ENCODE data around the gene AMOTL1.
A peak's percentile ranks its signal among the peaks of the same experiment; 100 is the strongest.
"Not testable (repeated sequence)": the region's sequence is repeated elsewhere in the genome, so short reads cannot be mapped to it uniquely, and the experiment has no call there.

The AMOTL1 gene

GRCh38 chr11:94885581-94885980 is 117.4 kb downstream of the AMOTL1 start:
- DNase-seq (ENCODE audit: insufficient read length, low spot score) (no peak), FAIRE-seq (no peak)
- TF ChIP-seq TAF1 (IDR thresholded peaks at IDR 0.05; ENCODE audit: low read depth, low read length), result no peak
- no peak for TF ChIP-seq PAX5 (IDR thresholded peaks at IDR 0.05; ENCODE audit: insufficient read depth, low read length, severe bottlenecking)

- DNase-seq (ENCODE audit: insufficient read length, low spot score) (no peak), FAIRE-seq (no peak)
- TF ChIP-seq PAX5 (IDR thresholded peaks at IDR 0.05; ENCODE audit: insufficient read depth, low read length, severe bottlenecking) (no peak), POLR2AphosphoS5 (IDR thresholded peaks at IDR 0.05; ENCODE audit: low read depth, low read length) (no peak), POLR2A (IDR thresholded peaks at IDR 0.05; ENCODE audit: low read depth, low read length) (no peak), TAF1 (IDR thresholded peaks at IDR 0.05; ENCODE audit: low read depth, low read length) (no peak), POU2F2 (IDR thresholded peaks at IDR 0.05; ENCODE audit: low read depth, low read length) (no peak), SPI1 (IDR thresholded peaks at IDR 0.05; ENCODE audit: low read depth, low read length) (no peak)
These were observed 120.0 kb downstream of the AMOTL1 start for GRCh38 chr11:94888204-94888603.

GRCh38 chr11:94895451-94895850 is 127.3 kb downstream of the AMOTL1 start:
- DNase-seq (ENCODE audit: insufficient read length, low spot score), result no peak
- no peak for FAIRE-seq

GRCh38 chr11:94895971-94896370 is 127.8 kb downstream of the AMOTL1 start:
- TF ChIP-seq POU2F2 (IDR thresholded peaks at IDR 0.05; ENCODE audit: low read depth, low read length), result no peak
- no peak for FAIRE-seq
- DNase-seq (ENCODE audit: insufficient read length, low spot score), result no peak

More at GRCh38 chr11:94895451-94895850, 127.3 kb downstream of the AMOTL1 start:
- no peak for TF ChIP-seq SPI1 (IDR thresholded peaks at IDR 0.05; ENCODE audit: low read depth, low read length)
- no peak for TF ChIP-seq POLR2AphosphoS5 (IDR thresholded peaks at IDR 0.05; ENCODE audit: low read depth, low read length)
- no peak for TF ChIP-seq POLR2A (IDR thresholded peaks at IDR 0.05; ENCODE audit: low read depth, low read length)
- TF ChIP-seq POU2F2 (IDR thresholded peaks at IDR 0.05; ENCODE audit: low read depth, low read length), result no peak
- no peak for TF ChIP-seq TAF1 (IDR thresholded peaks at IDR 0.05; ENCODE audit: low read depth, low read length)
- TF ChIP-seq PAX5 (IDR thresholded peaks at IDR 0.05; ENCODE audit: insufficient read depth, low read length, severe bottlenecking), result no peak

GRCh38 chr11:94897330-94897768 is 129.2 kb downstream of the AMOTL1 start:
- FAIRE-seq (peak; percentile 74), DNase-seq (ENCODE audit: insufficient read length, low spot score) (no peak)
- TF ChIP-seq POLR2AphosphoS5 (IDR thresholded peaks at IDR 0.05; ENCODE audit: low read depth, low read length) (no peak), POLR2A (IDR thresholded peaks at IDR 0.05; ENCODE audit: low read depth, low read length) (no peak), TAF1 (IDR thresholded peaks at IDR 0.05; ENCODE audit: low read depth, low read length) (no peak), PAX5 (IDR thresholded peaks at IDR 0.05; ENCODE audit: insufficient read depth, low read length, severe bottlenecking) (no peak), SPI1 (IDR thresholded peaks at IDR 0.05; ENCODE audit: low read depth, low read length) (no peak), POU2F2 (IDR thresholded peaks at IDR 0.05; ENCODE audit: low read depth, low read length) (no peak)

- TF ChIP-seq POLR2AphosphoS5 (IDR thresholded peaks at IDR 0.05; ENCODE audit: low read depth, low read length) (no peak), POU2F2 (IDR thresholded peaks at IDR 0.05; ENCODE audit: low read depth, low read length) (no peak), POLR2A (IDR thresholded peaks at IDR 0.05; ENCODE audit: low read depth, low read length) (no peak), PAX5 (IDR thresholded peaks at IDR 0.05; ENCODE audit: insufficient read depth, low read length, severe bottlenecking) (no peak), TAF1 (IDR thresholded peaks at IDR 0.05; ENCODE audit: low read depth, low read length) (no peak), SPI1 (IDR thresholded peaks at IDR 0.05; ENCODE audit: low read depth, low read length) (no peak)
- FAIRE-seq, result no peak
- no peak for DNase-seq (ENCODE audit: insufficient read length, low spot score)
These were observed 139.1 kb downstream of the AMOTL1 start for GRCh38 chr11:94907226-94907625.

GRCh38 chr11:94909371-94909820 is 141.2 kb downstream of the AMOTL1 start:
- no peak for TF ChIP-seq TAF1 (IDR thresholded peaks at IDR 0.05; ENCODE audit: low read depth, low read length)
- no peak for TF ChIP-seq POLR2A (IDR thresholded peaks at IDR 0.05; ENCODE audit: low read depth, low read length)
- no peak for TF ChIP-seq PAX5 (IDR thresholded peaks at IDR 0.05; ENCODE audit: insufficient read depth, low read length, severe bottlenecking)
- TF ChIP-seq POU2F2 (IDR thresholded peaks at IDR 0.05; ENCODE audit: low read depth, low read length), result no peak
- no peak for TF ChIP-seq SPI1 (IDR thresholded peaks at IDR 0.05; ENCODE audit: low read depth, low read length)
- no peak for TF ChIP-seq POLR2AphosphoS5 (IDR thresholded peaks at IDR 0.05; ENCODE audit: low read depth, low read length)
- DNase-seq (ENCODE audit: insufficient read length, low spot score), result no peak
- FAIRE-seq, result no peak

- DNase-seq (ENCODE audit: insufficient read length, low spot score) (no peak), FAIRE-seq (no peak)
- TF ChIP-seq POLR2AphosphoS5 (IDR thresholded peaks at IDR 0.05; ENCODE audit: low read depth, low read length) (no peak), POLR2A (IDR thresholded peaks at IDR 0.05; ENCODE audit: low read depth, low read length) (no peak), POU2F2 (IDR thresholded peaks at IDR 0.05; ENCODE audit: low read depth, low read length) (no peak), PAX5 (IDR thresholded peaks at IDR 0.05; ENCODE audit: insufficient read depth, low read length, severe bottlenecking) (no peak), SPI1 (IDR thresholded peaks at IDR 0.05; ENCODE audit: low read depth, low read length) (no peak), TAF1 (IDR thresholded peaks at IDR 0.05; ENCODE audit: low read depth, low read length) (no peak)
These were observed 142.1 kb downstream of the AMOTL1 start for GRCh38 chr11:94910270-94910669.

GRCh38 chr11:94910779-94911178 is 142.6 kb downstream of the AMOTL1 start:
- DNase-seq (ENCODE audit: insufficient read length, low spot score), result no peak
- FAIRE-seq, result no peak
- TF ChIP-seq TAF1 (IDR thresholded peaks at IDR 0.05; ENCODE audit: low read depth, low read length) (no peak), SPI1 (IDR thresholded peaks at IDR 0.05; ENCODE audit: low read depth, low read length) (no peak), POLR2AphosphoS5 (IDR thresholded peaks at IDR 0.05; ENCODE audit: low read depth, low read length) (no peak), POU2F2 (IDR thresholded peaks at IDR 0.05; ENCODE audit: low read depth, low read length) (no peak), PAX5 (IDR thresholded peaks at IDR 0.05; ENCODE audit: insufficient read depth, low read length, severe bottlenecking) (no peak), POLR2A (IDR thresholded peaks at IDR 0.05; ENCODE audit: low read depth, low read length) (no peak)

- TF ChIP-seq SPI1 (IDR thresholded peaks at IDR 0.05; ENCODE audit: low read depth, low read length) (no peak), POLR2A (IDR thresholded peaks at IDR 0.05; ENCODE audit: low read depth, low read length) (no peak), TAF1 (IDR thresholded peaks at IDR 0.05; ENCODE audit: low read depth, low read length) (no peak), POU2F2 (IDR thresholded peaks at IDR 0.05; ENCODE audit: low read depth, low read length) (no peak)
- DNase-seq (ENCODE audit: insufficient read length, low spot score) (no peak), FAIRE-seq (no peak)
These were observed 144.7 kb downstream of the AMOTL1 start for GRCh38 chr11:94912806-94913205.

GRCh38 chr11:94913718-94914394 is 145.7 kb downstream of the AMOTL1 start:
- not testable (repeated sequence) for FAIRE-seq; DNase-seq (ENCODE audit: insufficient read length, low spot score)
